Stomach (tissue), 9 donors: ENCODE data around the gene SRSF4. TPM values are rescaled to one million over a fixed set of nuclear protein-coding genes. Genes with fewer than 3 reads are reported as not detected.
"Not testable (repeated sequence)": the region's sequence is repeated elsewhere in the genome, so short reads cannot be mapped to it uniquely, and the experiment has no call there.

Experiments
- DNase-seq, 2 donors: peaks; one replicate each; pipeline versions ENCODE4 v3.0.0 to v3.0.0-alpha.2; 2013 to 2019
- H3K27ac ChIP-seq, 5 donors: fragments of 200-600 bp in 4 of 5; sonication (generic) in 4 of 5; one replicate each; pipeline ENCODE4 v1.5.1; 2013 to 2019; ENCODE audit warnings: mild to moderate bottlenecking in 1 of 5, moderate library complexity in 1 of 5
- H3K27me3 ChIP-seq, 3 donors: fragments of 200-600 bp; sonication (generic); one replicate each; pipeline ENCODE4 v1.5.1; 2017 to 2019; ENCODE audit warnings: mixed run types in 1 of 3
- H3K36me3 ChIP-seq, 4 donors: fragments of 200-600 bp; sonication (generic); 1 replicate in 3 of 4; 2 replicates in 1 of 4; pipeline ENCODE4 v1.5.1; 2016 to 2019
- H3K4me1 ChIP-seq, 4 donors: fragments of 200-600 bp; sonication (generic); one replicate each; pipeline ENCODE4 v1.5.1; 2016 to 2019
- H3K4me3 ChIP-seq, 4 donors: fragments of 200-600 bp; sonication (generic) in 3 of 4; one replicate each; pipeline ENCODE4 v1.5.1; 2016 to 2019; ENCODE audit warnings: mild to moderate bottlenecking in 1 of 4
- H3K9me3 ChIP-seq, 4 donors: fragments of 200-600 bp; sonication (generic); one replicate each; pipeline ENCODE4 v1.5.1; 2016 to 2019
- EP300 ChIP-seq: sonication (generic); formaldehyde crosslinking; IDR thresholded peaks from one replicate; pipeline ENCODE4 v1.6.1; 2017; ENCODE audit warnings: antibody characterized with exemption
- POLR2A ChIP-seq, 4 donors: fragments of 450-650 bp; IDR thresholded peaks; one replicate each; pipeline ENCODE4 v1.6.1; 2016; ENCODE audit warnings: antibody characterized with exemption in 4 of 4, control low read depth in 2 of 4, mild to moderate bottlenecking in 1 of 4, moderate library complexity in 1 of 4
- POLR2AphosphoS5 ChIP-seq, 3 donors: sonication (generic); formaldehyde crosslinking; IDR thresholded peaks; one replicate each; pipeline ENCODE4 v1.6.1; 2016; ENCODE audit warnings: antibody characterized with exemption in 3 of 3
- WGBS, 5 donors: extraction: QIAGEN DNeasy Blood & Tissue Kit in 3 of 5; methylation state at CpG; one replicate each; pipeline versions ENCODE4 v1.1.5 to v1.1.7; 2013 to 2018; 5-methylcytosine and 5-hydroxymethylcytosine counted together
- intact Hi-C: fragments of 100-400 bp; cut with DNase I; formaldehyde crosslinking; loops from one replicate; pipeline ENCODE4 v1.15.1; 2023; ENCODE audit warnings: low total_unique reads
- polyA plus RNA-seq, 3 donors: library from polyadenylated mRNA; stranded (reverse); fragments of 200-250 nt; gene quantifications; one replicate each; pipeline ENCODE4 v1.2.3, GENCODE V29; 2013
- total RNA-seq, 5 donors: library from RNA; depleted of rRNA; stranded (reverse); fragments of >200 nt; gene quantifications; one replicate each; pipeline versions ENCODE4 v1.1.0 to v1.2.3, GENCODE V29; 2014 to 2016
- TF ChIP-seq, protein P1 (sequence below), 7 experiments: fragments of 450-650 bp in 4 of 7; fragments of 200-600 bp in 3 of 7; sonication (generic) in 3 of 7; IDR thresholded peaks; one replicate each; pipeline ENCODE4 v1.5.1; 2016 to 2019; ENCODE audit warnings: antibody characterized with exemption in 7 of 7, control low read depth in 2 of 7, mild to moderate bottlenecking in 1 of 7
- donor health status: healthy with polysubstance abuse.
- donor health status: Bipolar disorder and iron deficiency.
- donor health status: healthy.

SRSF4 gene
- total and polyA plus RNA-seq, 8 donors = 25.1 to 328 (median 53.1) TPM

GRCh38 chr1:29159773-29160172 lies 21.9 kb downstream of the SRSF4 start:
- intact Hi-C loops = no loop called here
- TF ChIP-seq POLR2A (IDR thresholded peaks at IDR 0.05) (no peak), POLR2AphosphoS5 (IDR thresholded peaks at IDR 0.05) (no peak), EP300 (no peak)
- TF ChIP-seq, protein P1, sequence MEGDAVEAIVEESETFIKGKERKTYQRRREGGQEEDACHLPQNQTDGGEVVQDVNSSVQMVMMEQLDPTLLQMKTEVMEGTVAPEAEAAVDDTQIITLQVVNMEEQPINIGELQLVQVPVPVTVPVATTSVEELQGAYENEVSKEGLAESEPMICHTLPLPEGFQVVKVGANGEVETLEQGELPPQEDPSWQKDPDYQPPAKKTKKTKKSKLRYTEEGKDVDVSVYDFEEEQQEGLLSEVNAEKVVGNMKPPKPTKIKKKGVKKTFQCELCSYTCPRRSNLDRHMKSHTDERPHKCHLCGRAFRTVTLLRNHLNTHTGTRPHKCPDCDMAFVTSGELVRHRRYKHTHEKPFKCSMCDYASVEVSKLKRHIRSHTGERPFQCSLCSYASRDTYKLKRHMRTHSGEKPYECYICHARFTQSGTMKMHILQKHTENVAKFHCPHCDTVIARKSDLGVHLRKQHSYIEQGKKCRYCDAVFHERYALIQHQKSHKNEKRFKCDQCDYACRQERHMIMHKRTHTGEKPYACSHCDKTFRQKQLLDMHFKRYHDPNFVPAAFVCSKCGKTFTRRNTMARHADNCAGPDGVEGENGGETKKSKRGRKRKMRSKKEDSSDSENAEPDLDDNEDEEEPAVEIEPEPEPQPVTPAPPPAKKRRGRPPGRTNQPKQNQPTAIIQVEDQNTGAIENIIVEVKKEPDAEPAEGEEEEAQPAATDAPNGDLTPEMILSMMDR (IDR thresholded peaks at IDR 0.05) = no peak
- 60 to 83% (median 77%) methylated on average over 3 of the region's 3 CpGs for WGBS, 5 donors
- Histone ChIP-seq H3K36me3 (peaks cover 28 to 77% (median 65%) of the 10 kb centered on the region in 4 donors), H3K27me3 (no peaks in the 10 kb centered on the region), H3K4me3 (no peak overlapping the region), H3K27ac (no peak overlapping the region), H3K4me1 (peaks cover 29 to 70% (median 49%) of the 10 kb centered on the region in 4 donors), H3K9me3 (no peaks in the 10 kb centered on the region)
- no peak for DNase-seq

- WGBS, 5 donors = 60 to 77% (median 69%) methylated on average over 3 of the region's 3 CpGs
- intact Hi-C loops = no loop called here
- Histone ChIP-seq H3K4me1 (peaks cover 18 to 58% (median 36%) of the 10 kb centered on the region in 4 donors), H3K36me3 (peaks cover 48 to 85% (median 80%) of the 10 kb centered on the region in 4 donors), H3K4me3 (no peak overlapping the region), H3K9me3 (no peaks in the 10 kb centered on the region), H3K27ac (peak overlapping the region in 3 of 5 donors; percentile 41 to 73 (median 71)), H3K27me3 (no peaks in the 10 kb centered on the region)
- no peak for DNase-seq
- TF ChIP-seq EP300 (no peak), POLR2AphosphoS5 (IDR thresholded peaks at IDR 0.05) (no peak), POLR2A (IDR thresholded peaks at IDR 0.05) (no peak)
- TF ChIP-seq, protein P1 (IDR thresholded peaks at IDR 0.05) = no peak
Observed at GRCh38 chr1:29157269-29157601, 24.5 kb downstream of the SRSF4 start.

GRCh38 chr1:29156543-29157268 lies 25.0 kb downstream of the SRSF4 start:
- intact Hi-C loops = no loop called here
- 26 to 38% (median 33%) methylated on average over 10 of the region's 10 CpGs for WGBS, 5 donors
- TF ChIP-seq POLR2A (IDR thresholded peaks at IDR 0.05) (no peak), EP300 (no peak), POLR2AphosphoS5 (IDR thresholded peaks at IDR 0.05) (peak in 2 of 3 donors; percentile 45 to 69)
- Histone ChIP-seq H3K36me3 (peaks cover 53 to 90% (median 85%) of the 10 kb centered on the region in 4 donors), H3K9me3 (no peaks in the 10 kb centered on the region), H3K27me3 (no peaks in the 10 kb centered on the region), H3K27ac (peak overlapping the region; percentile 36 to 73 (median 41)), H3K4me3 (no peak overlapping the region), H3K4me1 (peaks cover 15 to 53% (median 32%) of the 10 kb centered on the region in 4 donors)
- DNase-seq = peak; percentile 49 to 78

GRCh38 chr1:29152046-29152805 lies 29.5 kb downstream of the SRSF4 start:
- Histone ChIP-seq H3K4me3 (no peak overlapping the region), H3K27ac (no peak overlapping the region), H3K27me3 (no peaks in the 10 kb centered on the region), H3K4me1 (peaks cover 9 to 20% (median 15%) of the 10 kb centered on the region in 4 donors), H3K36me3 (peaks cover 81 to 100% (median 96%) of the 10 kb centered on the region in 4 donors), H3K9me3 (no peaks in the 10 kb centered on the region)
- intact Hi-C loops = no loop called here
- TF ChIP-seq EP300 (no peak), POLR2A (IDR thresholded peaks at IDR 0.05) (no peak), POLR2AphosphoS5 (IDR thresholded peaks at IDR 0.05) (no peak)
- TF ChIP-seq, protein P1 (IDR thresholded peaks at IDR 0.05) = no peak
- no peak for DNase-seq
- WGBS, 5 donors = 83 to 92% (median 91%) methylated on average over 8 of the region's 8 CpGs

- H3K9me3 ChIP-seq, intact Hi-C loops, DNase-seq, H3K27me3 ChIP-seq, H3K27ac ChIP-seq, H3K4me3 ChIP-seq: not testable (repeated sequence)
- 97 to 99% (median 97%) methylated on average over 7 to 9 of the region's 9 CpGs for WGBS, 5 donors
- peaks cover 95 to 100% (median 99%) of the 10 kb centered on the region in 4 donors for H3K36me3 ChIP-seq
- peaks cover 0 to 11% (median 5%) of the 10 kb centered on the region in 4 donors for H3K4me1 ChIP-seq
Observed at GRCh38 chr1:29150346-29150745, 31.4 kb downstream of the SRSF4 start.
